Trophoblast cell (in vitro differentiated cells and primary cell): ENCODE results near the gene SLC5A1.

Source experiments
- DNase-seq, 2 donors: peaks; one replicate each; pipeline ENCODE4 v3.0.0-alpha.2; 2016
- H2AFZ ChIP-seq: 2 replicates; pipeline ENCODE4 v1.6.1; 2013; ENCODE audit warnings: low read length, moderate library complexity, mild to moderate bottlenecking; ENCODE audit not compliant: insufficient read depth, poor library complexity
- H2AK5ac ChIP-seq: 2 replicates; pipeline ENCODE4 v1.6.1; 2013; ENCODE audit warnings: mild to moderate bottlenecking, low read length
- H2BK120ac ChIP-seq: 2 replicates; pipeline ENCODE4 v1.6.1; 2013; ENCODE audit warnings: low read length, mild to moderate bottlenecking, moderate library complexity; ENCODE audit not compliant: insufficient read depth, poor library complexity
- H2BK12ac ChIP-seq: 2 replicates; pipeline ENCODE4 v1.6.1; 2013; ENCODE audit warnings: mild to moderate bottlenecking, low read length, moderate library complexity
- H2BK5ac ChIP-seq: 2 replicates; pipeline ENCODE4 v1.6.1; 2013; ENCODE audit warnings: low read length, low read depth, moderate library complexity, mild to moderate bottlenecking; ENCODE audit not compliant: poor library complexity
- H3K14ac ChIP-seq: 2 replicates; pipeline ENCODE4 v1.6.1; 2013; ENCODE audit warnings: mild to moderate bottlenecking, low read length
- H3K18ac ChIP-seq: 2 replicates; pipeline ENCODE4 v1.6.1; 2013; ENCODE audit warnings: mild to moderate bottlenecking, low read length
- H3K23ac ChIP-seq: 2 replicates; pipeline ENCODE4 v1.6.1; 2013; ENCODE audit warnings: low read length
- H3K27ac ChIP-seq: 2 replicates; pipeline ENCODE4 v1.5.1; 2013; ENCODE audit warnings: low read depth, mild to moderate bottlenecking, inconsistent platforms, low read length, moderate library complexity
- H3K27me3 ChIP-seq: 2 replicates; pipeline ENCODE4 v1.6.1; 2013; ENCODE audit warnings: inconsistent platforms, mild to moderate bottlenecking, low read length, moderate library complexity; ENCODE audit not compliant: insufficient read depth
- H3K36me3 ChIP-seq, 2 experiments: 1 replicate in 1 of 2; 2 replicates in 1 of 2; pipeline ENCODE4 v1.6.1; 2013; ENCODE audit warnings: low read length in 2 of 2, mild to moderate bottlenecking in 2 of 2, moderate library complexity in 1 of 2; ENCODE audit not compliant: insufficient read depth in 2 of 2, control insufficient read depth in 1 of 2
- H3K4ac ChIP-seq: 2 replicates; pipeline ENCODE4 v1.6.1; 2013; ENCODE audit warnings: low read depth, mild to moderate bottlenecking, low read length, moderate library complexity
- H3K4me1 ChIP-seq, 2 experiments: 1 replicate in 1 of 2; 2 replicates in 1 of 2; pipeline ENCODE4 v1.6.1; 2013; ENCODE audit warnings: low read length in 2 of 2, mild to moderate bottlenecking in 2 of 2, moderate library complexity in 1 of 2; ENCODE audit not compliant: insufficient read depth in 2 of 2, control insufficient read depth in 1 of 2
- H3K4me2 ChIP-seq: 2 replicates; pipeline ENCODE4 v1.6.1; 2013; ENCODE audit warnings: inconsistent platforms, mild to moderate bottlenecking, low read length, moderate library complexity
- H3K4me3 ChIP-seq: 2 replicates; pipeline ENCODE4 v1.5.1; 2013; ENCODE audit warnings: mild to moderate bottlenecking, low read depth, low read length, inconsistent platforms
- H3K79me1 ChIP-seq: one replicate; pipeline ENCODE4 v1.6.1; 2013; ENCODE audit warnings: low read length
- H3K79me2 ChIP-seq: 2 replicates; pipeline ENCODE4 v1.6.1; 2013; ENCODE audit warnings: low read length, mild to moderate bottlenecking; ENCODE audit not compliant: control insufficient read depth, insufficient read depth, poor library complexity
- H3K9ac ChIP-seq: 2 replicates; pipeline ENCODE4 v1.6.1; 2013; ENCODE audit warnings: mild to moderate bottlenecking, low read length
- H3K9me3 ChIP-seq: 2 replicates; pipeline ENCODE4 v1.6.1; 2013; ENCODE audit warnings: low read depth, mild to moderate bottlenecking, control low read depth, inconsistent platforms, low read length; ENCODE audit not compliant: insufficient read depth
- H4K12ac ChIP-seq: 2 replicates; pipeline ENCODE4 v1.6.1; 2013; ENCODE audit warnings: low read depth, mild to moderate bottlenecking, low read length, moderate library complexity
- H4K8ac ChIP-seq: 2 replicates; pipeline ENCODE4 v1.6.1; 2013; ENCODE audit warnings: low read depth, mild to moderate bottlenecking, low read length, moderate library complexity
- H4K91ac ChIP-seq: one replicate; pipeline ENCODE4 v1.6.1; 2013; ENCODE audit warnings: low read depth, mild to moderate bottlenecking, low read length, moderate library complexity
- WGBS: extraction: QIAGEN DNeasy Blood & Tissue Kit; methylation state at CpG from one replicate; pipeline ENCODE4 v1.1.7; 2013; ENCODE audit warnings: missing lambda C conversion rate; ENCODE audit not compliant: insufficient read length, insufficient coverage; ENCODE audit errors: extremely low coverage; 5-methylcytosine and 5-hydroxymethylcytosine counted together

Gene SLC5A1

DNA sequence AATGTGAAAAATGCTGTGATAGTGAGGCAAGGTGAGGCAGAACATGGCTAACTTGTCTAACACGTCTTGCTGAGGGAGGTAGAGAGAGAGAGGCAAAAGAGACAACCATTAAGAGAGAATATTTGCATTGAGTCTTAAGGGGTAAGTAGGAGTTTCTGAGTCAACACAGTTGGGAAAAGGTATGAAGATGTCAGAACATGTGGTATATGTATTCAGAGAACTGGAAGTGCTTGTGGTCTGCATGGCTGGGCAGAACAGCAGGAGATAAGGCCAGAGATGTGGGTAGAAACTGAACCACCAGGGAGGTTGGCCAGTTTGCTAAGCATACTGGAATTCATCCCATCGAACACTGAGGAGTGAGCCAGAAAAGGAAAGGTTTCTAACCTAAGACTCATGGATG lies 25.0 kb upstream of the SLC5A1 start:
- no peak overlapping the region for H4K12ac ChIP-seq
- no peak overlapping the region for H2BK5ac ChIP-seq
- no peaks in the 10 kb centered on the region for H3K79me1 ChIP-seq
- H2BK12ac ChIP-seq: no peak overlapping the region
- no peaks in the 10 kb centered on the region for H3K79me2 ChIP-seq
- no peak overlapping the region for H3K18ac ChIP-seq
- no peak overlapping the region for H4K91ac ChIP-seq
- no peak overlapping the region for H3K14ac ChIP-seq
- no peak overlapping the region for H3K27ac ChIP-seq
- no peak overlapping the region for H3K4ac ChIP-seq
- H3K9me3 ChIP-seq: peaks cover 2% of the 10 kb centered on the region
- H3K36me3 ChIP-seq: no peaks in the 10 kb centered on the region
- no peaks in the 10 kb centered on the region for H3K4me1 ChIP-seq
- H3K27me3 ChIP-seq: no peaks in the 10 kb centered on the region
- no peak overlapping the region for H3K9ac ChIP-seq
- H2BK120ac ChIP-seq: no peak overlapping the region
- peak; percentile 64 to 65 for DNase-seq
- no peak overlapping the region for H3K4me2 ChIP-seq
- no peak overlapping the region for H2AK5ac ChIP-seq
- H3K23ac ChIP-seq: no peak overlapping the region
- H2AFZ ChIP-seq: no peak overlapping the region
- no peak overlapping the region for H3K4me3 ChIP-seq
- H4K8ac ChIP-seq: no peak overlapping the region
- no CpG with 5 or more reads among the region's 2 CpGs for WGBS

DNA sequence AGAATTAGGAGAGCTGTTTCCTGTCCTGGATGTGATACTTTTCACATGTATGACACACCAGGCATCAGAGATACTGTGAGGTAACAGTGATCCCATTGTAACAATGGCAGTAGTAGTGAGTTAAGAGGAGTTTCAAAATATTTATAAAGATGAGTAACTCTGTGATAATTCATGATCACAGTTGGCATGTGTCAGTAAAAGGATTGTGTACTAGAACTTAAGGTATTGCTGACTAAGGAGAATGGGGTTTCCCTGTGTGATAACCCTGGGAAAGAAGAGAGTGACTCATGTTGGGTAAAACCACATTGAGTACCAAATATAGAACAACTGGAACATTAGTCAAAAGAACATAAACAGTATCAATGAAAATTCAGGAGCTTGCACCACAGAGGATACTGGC lies 22.9 kb upstream of the SLC5A1 start:
- Histone ChIP-seq H3K79me1 (no peaks in the 10 kb centered on the region), H2BK120ac (no peak overlapping the region), H2BK12ac (no peak overlapping the region), H3K79me2 (no peaks in the 10 kb centered on the region), H4K12ac (no peak overlapping the region), H3K27me3 (no peaks in the 10 kb centered on the region), H4K8ac (no peak overlapping the region), H3K14ac (no peak overlapping the region), H3K9ac (no peak overlapping the region), H2BK5ac (no peak overlapping the region), H4K91ac (no peak overlapping the region), H3K4me2 (no peak overlapping the region), H3K36me3 (no peaks in the 10 kb centered on the region), H3K4ac (no peak overlapping the region), H3K9me3 (no peaks in the 10 kb centered on the region), H3K27ac (no peak overlapping the region), H3K23ac (no peak overlapping the region), H3K4me3 (no peak overlapping the region), H2AK5ac (no peak overlapping the region), H3K4me1 (no peaks in the 10 kb centered on the region), H2AFZ (no peak overlapping the region), H3K18ac (no peak overlapping the region)
- peak in 1 of 2 donors; percentile 57 for DNase-seq

DNA sequence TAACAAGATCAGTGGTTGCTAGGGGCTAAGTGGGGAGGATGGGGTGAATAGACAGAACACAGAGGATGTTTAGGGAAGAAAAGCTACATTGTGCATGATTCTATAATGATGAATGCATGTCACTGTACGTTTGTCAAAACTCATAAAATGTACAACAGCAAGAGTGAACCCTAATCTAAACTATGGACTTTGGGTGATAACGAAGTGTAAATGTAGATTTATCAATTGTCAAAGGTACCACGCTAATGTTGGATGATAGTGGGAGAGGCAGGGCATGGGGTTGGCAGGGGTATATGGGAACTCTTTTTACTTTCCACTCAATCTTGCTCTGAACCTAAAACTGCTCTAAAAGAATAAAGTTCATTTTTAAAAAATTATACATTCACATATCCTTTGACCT lies 21.3 kb upstream of the SLC5A1 start:
- H3K23ac ChIP-seq: no peak overlapping the region
- H3K27me3 ChIP-seq: no peaks in the 10 kb centered on the region
- no peak overlapping the region for H3K9ac ChIP-seq
- H3K4ac ChIP-seq: no peak overlapping the region
- H3K14ac ChIP-seq: no peak overlapping the region
- no peak for DNase-seq
- H2AK5ac ChIP-seq: no peak overlapping the region
- no peak overlapping the region for H3K4me3 ChIP-seq
- H4K12ac ChIP-seq: no peak overlapping the region
- H3K9me3 ChIP-seq: no peaks in the 10 kb centered on the region
- H3K79me2 ChIP-seq: no peaks in the 10 kb centered on the region
- H3K27ac ChIP-seq: no peak overlapping the region
- H3K4me1 ChIP-seq: no peaks in the 10 kb centered on the region
- no CpG with 5 or more reads among the region's 3 CpGs for WGBS
- H2BK5ac ChIP-seq: no peak overlapping the region
- H3K18ac ChIP-seq: no peak overlapping the region
- H4K91ac ChIP-seq: no peak overlapping the region
- no peak overlapping the region for H3K4me2 ChIP-seq
- H4K8ac ChIP-seq: no peak overlapping the region
- no peaks in the 10 kb centered on the region for H3K36me3 ChIP-seq
- H2BK120ac ChIP-seq: no peak overlapping the region
- H3K79me1 ChIP-seq: no peaks in the 10 kb centered on the region
- H2BK12ac ChIP-seq: no peak overlapping the region
- no peak overlapping the region for H2AFZ ChIP-seq

DNA sequence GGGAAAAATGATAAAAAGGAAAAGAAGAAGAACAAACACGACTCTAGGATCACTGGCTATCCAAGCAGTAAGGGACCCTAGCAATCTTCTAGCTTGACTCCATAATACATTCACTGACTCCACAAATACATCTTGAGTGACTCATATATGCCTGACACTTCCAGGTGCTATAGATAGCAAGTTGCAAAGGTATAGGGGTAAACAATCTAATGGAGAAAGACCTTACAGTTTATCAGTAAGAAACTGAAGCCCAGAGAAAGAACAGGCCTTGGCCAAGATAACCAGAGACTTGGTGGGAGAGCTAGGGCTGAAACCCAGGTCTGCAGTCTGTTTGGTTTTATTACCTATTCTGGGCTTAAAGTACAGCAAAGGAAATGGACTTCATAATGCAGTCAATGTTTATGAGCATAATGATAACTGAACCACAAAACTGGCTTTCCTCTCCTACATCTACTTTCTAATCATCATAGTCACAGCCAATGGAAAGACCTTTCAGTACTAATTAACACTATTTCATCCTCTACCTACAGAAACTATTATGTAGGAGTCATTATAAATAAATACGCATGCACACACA lies 19.7 kb upstream of the SLC5A1 start:
- DNase-seq: peak in 1 of 2 donors; percentile 75
- no peaks in the 10 kb centered on the region for H3K36me3 ChIP-seq
- no peak overlapping the region for H3K4ac ChIP-seq
- no peaks in the 10 kb centered on the region for H3K79me1 ChIP-seq
- no peak overlapping the region for H2BK120ac ChIP-seq
- no peak overlapping the region for H3K14ac ChIP-seq
- no peaks in the 10 kb centered on the region for H3K4me1 ChIP-seq
- WGBS: no CpG with 5 or more reads among the region's 2 CpGs
- no peak overlapping the region for H4K12ac ChIP-seq
- no peak overlapping the region for H3K27ac ChIP-seq
- H4K91ac ChIP-seq: no peak overlapping the region
- H3K79me2 ChIP-seq: no peaks in the 10 kb centered on the region
- no peak overlapping the region for H2AFZ ChIP-seq
- H3K4me3 ChIP-seq: no peak overlapping the region
- no peak overlapping the region for H4K8ac ChIP-seq
- no peak overlapping the region for H3K18ac ChIP-seq
- no peaks in the 10 kb centered on the region for H3K27me3 ChIP-seq
- no peak overlapping the region for H3K4me2 ChIP-seq
- no peak overlapping the region for H2BK12ac ChIP-seq
- H2AK5ac ChIP-seq: no peak overlapping the region
- H3K23ac ChIP-seq: no peak overlapping the region
- no peaks in the 10 kb centered on the region for H3K9me3 ChIP-seq
- H2BK5ac ChIP-seq: no peak overlapping the region
- H3K9ac ChIP-seq: no peak overlapping the region
